ENCODE results near the gene LEFTY2.
A peak's percentile ranks its signal among the peaks of the same experiment; 100 is the strongest.

LEFTY2 gene

DNA sequence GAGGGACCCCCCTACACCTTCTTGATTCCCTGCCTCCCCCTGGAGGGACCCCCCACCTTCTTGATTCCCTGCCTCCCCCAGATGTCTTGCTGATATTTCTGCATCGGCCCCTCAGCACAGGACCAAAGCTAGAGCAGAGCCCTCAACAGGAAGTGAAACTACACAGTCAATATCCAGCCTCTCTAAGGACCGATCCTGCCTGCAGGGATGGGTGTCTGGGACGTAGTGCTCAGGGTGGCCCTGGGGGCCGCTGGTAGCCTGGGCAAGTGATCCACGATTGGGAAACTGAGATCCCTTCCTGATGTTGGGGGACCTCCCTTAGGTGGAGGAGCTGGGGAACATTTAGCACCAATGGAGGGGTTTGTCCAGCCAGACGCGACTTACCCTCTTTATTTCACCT lies 3.9 kb upstream of the LEFTY2 start:
- no peaks in the 10 kb centered on the region for H3K9me2 ChIP-seq (replicated peaks; ENCODE audit: low read depth, low read length)
- H3K36me3 ChIP-seq (ENCODE audit: insufficient read depth, low read length) = no peaks in the 10 kb centered on the region
- no peaks in the 10 kb centered on the region for H3K27me3 ChIP-seq (ENCODE audit: insufficient read depth, low read length, poor library complexity, severe bottlenecking)
- no peak overlapping the region for H3K4me2 ChIP-seq (ENCODE audit: low read depth, low read length, poor library complexity, severe bottlenecking)
- peaks cover 13% of the 10 kb centered on the region for H3K4me1 ChIP-seq (ENCODE audit: insufficient read depth, low read length, poor library complexity, severe bottlenecking)
- H3F3A ChIP-seq (ENCODE audit: low read depth) = no peaks in the 10 kb centered on the region
- peak overlapping the region; percentile 30; the same call in 1 of the 2 replicates for H2AFZ ChIP-seq (ENCODE audit: low read length)
- no peak for TF ChIP-seq EZH2phosphoT487 (IDR thresholded peaks at IDR 0.05; ENCODE audit: borderline replicate concordance)
- TF ChIP-seq, protein P1, sequence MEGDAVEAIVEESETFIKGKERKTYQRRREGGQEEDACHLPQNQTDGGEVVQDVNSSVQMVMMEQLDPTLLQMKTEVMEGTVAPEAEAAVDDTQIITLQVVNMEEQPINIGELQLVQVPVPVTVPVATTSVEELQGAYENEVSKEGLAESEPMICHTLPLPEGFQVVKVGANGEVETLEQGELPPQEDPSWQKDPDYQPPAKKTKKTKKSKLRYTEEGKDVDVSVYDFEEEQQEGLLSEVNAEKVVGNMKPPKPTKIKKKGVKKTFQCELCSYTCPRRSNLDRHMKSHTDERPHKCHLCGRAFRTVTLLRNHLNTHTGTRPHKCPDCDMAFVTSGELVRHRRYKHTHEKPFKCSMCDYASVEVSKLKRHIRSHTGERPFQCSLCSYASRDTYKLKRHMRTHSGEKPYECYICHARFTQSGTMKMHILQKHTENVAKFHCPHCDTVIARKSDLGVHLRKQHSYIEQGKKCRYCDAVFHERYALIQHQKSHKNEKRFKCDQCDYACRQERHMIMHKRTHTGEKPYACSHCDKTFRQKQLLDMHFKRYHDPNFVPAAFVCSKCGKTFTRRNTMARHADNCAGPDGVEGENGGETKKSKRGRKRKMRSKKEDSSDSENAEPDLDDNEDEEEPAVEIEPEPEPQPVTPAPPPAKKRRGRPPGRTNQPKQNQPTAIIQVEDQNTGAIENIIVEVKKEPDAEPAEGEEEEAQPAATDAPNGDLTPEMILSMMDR (conservative IDR thresholded peaks at IDR 0.05; ENCODE audit: low read length) = no peak
- no peaks in the 10 kb centered on the region for H3K79me2 ChIP-seq (ENCODE audit: insufficient read depth, low read length)
- H3K4me3 ChIP-seq (ENCODE audit: low read length, poor library complexity, severe bottlenecking) = no peak overlapping the region
- H3K9me3 ChIP-seq (ENCODE audit: insufficient read depth, low read depth, low read length) = no peaks in the 10 kb centered on the region
- peak overlapping the region; percentile 13 for H3K9ac ChIP-seq (ENCODE audit: low read depth, low read length, poor library complexity, severe bottlenecking)
- H4K20me1 ChIP-seq (ENCODE audit: insufficient read depth, low read length, poor library complexity, severe bottlenecking) = no peaks in the 10 kb centered on the region

DNA sequence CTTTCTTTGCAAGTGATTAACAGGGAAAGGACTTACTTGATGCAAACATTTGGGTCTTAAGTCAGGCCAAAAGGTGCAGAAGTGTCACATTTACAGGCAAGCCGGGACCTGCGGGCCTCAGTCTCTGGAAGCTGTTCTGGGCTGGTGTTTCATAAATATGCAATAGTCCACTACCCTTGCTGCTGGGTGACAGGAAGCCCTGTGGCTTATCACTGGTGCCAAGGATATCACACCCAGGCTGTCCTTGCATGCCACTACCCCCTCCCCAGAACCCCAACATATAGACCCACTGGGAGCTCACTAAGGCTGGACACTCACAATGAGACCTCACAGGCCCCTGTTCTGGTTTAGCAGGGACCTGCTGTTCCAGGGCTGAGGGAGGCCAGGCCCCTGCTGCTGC lies 3.4 kb upstream of the LEFTY2 start:
- Histone ChIP-seq H3K4me1 (ENCODE audit: insufficient read depth, low read length, poor library complexity, severe bottlenecking) (peaks cover 13% of the 10 kb centered on the region), H3K27me3 (ENCODE audit: insufficient read depth, low read length, poor library complexity, severe bottlenecking) (no peaks in the 10 kb centered on the region), H3K4me3 (ENCODE audit: low read length, poor library complexity, severe bottlenecking) (no peak overlapping the region), H3K9ac (ENCODE audit: low read depth, low read length, poor library complexity, severe bottlenecking) (peak overlapping the region; percentile 13), H3K36me3 (ENCODE audit: insufficient read depth, low read length) (no peaks in the 10 kb centered on the region), H3K9me3 (ENCODE audit: insufficient read depth, low read depth, low read length) (no peaks in the 10 kb centered on the region), H3K9me2 (replicated peaks; ENCODE audit: low read depth, low read length) (no peaks in the 10 kb centered on the region), H4K20me1 (ENCODE audit: insufficient read depth, low read length, poor library complexity, severe bottlenecking) (no peaks in the 10 kb centered on the region), H3F3A (ENCODE audit: low read depth) (no peaks in the 10 kb centered on the region), H3K79me2 (ENCODE audit: insufficient read depth, low read length) (no peaks in the 10 kb centered on the region), H2AFZ (ENCODE audit: low read length) (peak overlapping the region; percentile 30; the same call in 1 of the 2 replicates), H3K4me2 (ENCODE audit: low read depth, low read length, poor library complexity, severe bottlenecking) (no peak overlapping the region)
- TF ChIP-seq, protein P1 (conservative IDR thresholded peaks at IDR 0.05; ENCODE audit: low read length) = no peak
- no peak for TF ChIP-seq EZH2phosphoT487 (IDR thresholded peaks at IDR 0.05; ENCODE audit: borderline replicate concordance)

DNA sequence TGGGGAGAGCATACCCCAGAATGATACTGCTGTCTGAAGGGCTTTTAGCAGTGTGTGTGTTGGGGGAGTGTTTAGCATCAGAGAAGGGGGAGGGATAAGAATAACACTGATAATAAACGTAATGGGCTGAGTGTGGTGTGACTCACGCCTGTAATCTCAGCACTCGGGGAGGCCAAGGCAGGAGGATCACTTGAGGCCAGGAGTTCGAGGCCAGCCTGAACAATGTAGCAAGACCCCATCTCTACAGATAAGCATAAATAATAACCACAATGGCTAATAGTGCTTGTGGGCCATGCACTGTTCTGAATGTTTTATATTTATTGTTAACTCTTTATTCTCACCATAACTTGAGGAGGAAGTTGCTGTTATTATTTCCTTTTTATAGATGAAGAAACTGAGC lies 2.6 kb upstream of the LEFTY2 start:
- no peak for TF ChIP-seq EZH2phosphoT487 (IDR thresholded peaks at IDR 0.05; ENCODE audit: borderline replicate concordance)
- TF ChIP-seq, protein P1 (conservative IDR thresholded peaks at IDR 0.05; ENCODE audit: low read length) = no peak
- Histone ChIP-seq H3K4me2 (ENCODE audit: low read depth, low read length, poor library complexity, severe bottlenecking) (no peak overlapping the region), H3K9me2 (replicated peaks; ENCODE audit: low read depth, low read length) (no peaks in the 10 kb centered on the region), H4K20me1 (ENCODE audit: insufficient read depth, low read length, poor library complexity, severe bottlenecking) (no peaks in the 10 kb centered on the region), H3K4me3 (ENCODE audit: low read length, poor library complexity, severe bottlenecking) (no peak overlapping the region), H3K36me3 (ENCODE audit: insufficient read depth, low read length) (no peaks in the 10 kb centered on the region), H3K27me3 (ENCODE audit: insufficient read depth, low read length, poor library complexity, severe bottlenecking) (no peaks in the 10 kb centered on the region), H2AFZ (ENCODE audit: low read length) (no peak overlapping the region), H3K9ac (ENCODE audit: low read depth, low read length, poor library complexity, severe bottlenecking) (no peak overlapping the region), H3K9me3 (ENCODE audit: insufficient read depth, low read depth, low read length) (no peaks in the 10 kb centered on the region), H3K4me1 (ENCODE audit: insufficient read depth, low read length, poor library complexity, severe bottlenecking) (peaks cover 13% of the 10 kb centered on the region), H3K79me2 (ENCODE audit: insufficient read depth, low read length) (no peaks in the 10 kb centered on the region), H3F3A (ENCODE audit: low read depth) (no peaks in the 10 kb centered on the region)

Measured in Loucy (cell line).